ENCODE data around the gene CPLX3. TPM values are rescaled to one million over a fixed set of nuclear protein-coding genes. Genes with fewer than 3 reads are reported as not detected.

The CPLX3 gene
- total RNA-seq, 1 donor from 2014 or later, result not detected

DNA sequence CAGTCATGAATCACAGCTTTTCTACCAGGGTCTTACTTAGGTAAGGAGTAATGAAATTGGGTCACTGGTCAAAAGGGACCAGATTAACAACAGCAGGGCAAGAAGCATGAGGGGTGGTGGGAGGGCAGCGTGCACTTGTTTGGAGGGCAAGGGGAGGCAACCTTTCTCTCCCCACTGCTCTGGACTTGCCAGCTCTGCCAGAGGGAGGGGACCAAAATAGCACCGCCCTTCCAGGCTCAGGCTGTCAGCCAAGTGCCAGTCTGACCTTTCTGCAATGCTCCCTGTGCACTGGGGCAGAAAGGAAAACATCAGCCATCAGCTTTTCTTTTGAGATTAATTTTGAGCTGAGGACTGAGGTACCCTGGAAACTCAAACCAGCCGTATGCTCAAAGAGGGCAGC is 21.0 kb downstream of the CPLX3 start:
- Histone ChIP-seq H3K9me3 (no peaks in the 10 kb centered on the region), H3K27ac (no peak overlapping the region), H3K4me3 (no peak overlapping the region), H3K36me3 (peaks cover 58 to 59% of the 10 kb centered on the region in 2 donors), H3K27me3 (no peaks in the 10 kb centered on the region), H3K4me1 (peaks cover 0 to under 1% of the 10 kb centered on the region in 2 donors)
- no peak for DNase-seq (ENCODE audit: low spot score in 2 of 2)
- intact Hi-C loops (cut with DNase I), result no loop called here
- TF ChIP-seq, protein P1, sequence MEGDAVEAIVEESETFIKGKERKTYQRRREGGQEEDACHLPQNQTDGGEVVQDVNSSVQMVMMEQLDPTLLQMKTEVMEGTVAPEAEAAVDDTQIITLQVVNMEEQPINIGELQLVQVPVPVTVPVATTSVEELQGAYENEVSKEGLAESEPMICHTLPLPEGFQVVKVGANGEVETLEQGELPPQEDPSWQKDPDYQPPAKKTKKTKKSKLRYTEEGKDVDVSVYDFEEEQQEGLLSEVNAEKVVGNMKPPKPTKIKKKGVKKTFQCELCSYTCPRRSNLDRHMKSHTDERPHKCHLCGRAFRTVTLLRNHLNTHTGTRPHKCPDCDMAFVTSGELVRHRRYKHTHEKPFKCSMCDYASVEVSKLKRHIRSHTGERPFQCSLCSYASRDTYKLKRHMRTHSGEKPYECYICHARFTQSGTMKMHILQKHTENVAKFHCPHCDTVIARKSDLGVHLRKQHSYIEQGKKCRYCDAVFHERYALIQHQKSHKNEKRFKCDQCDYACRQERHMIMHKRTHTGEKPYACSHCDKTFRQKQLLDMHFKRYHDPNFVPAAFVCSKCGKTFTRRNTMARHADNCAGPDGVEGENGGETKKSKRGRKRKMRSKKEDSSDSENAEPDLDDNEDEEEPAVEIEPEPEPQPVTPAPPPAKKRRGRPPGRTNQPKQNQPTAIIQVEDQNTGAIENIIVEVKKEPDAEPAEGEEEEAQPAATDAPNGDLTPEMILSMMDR (IDR thresholded peaks at IDR 0.05), result no peak

DNA sequence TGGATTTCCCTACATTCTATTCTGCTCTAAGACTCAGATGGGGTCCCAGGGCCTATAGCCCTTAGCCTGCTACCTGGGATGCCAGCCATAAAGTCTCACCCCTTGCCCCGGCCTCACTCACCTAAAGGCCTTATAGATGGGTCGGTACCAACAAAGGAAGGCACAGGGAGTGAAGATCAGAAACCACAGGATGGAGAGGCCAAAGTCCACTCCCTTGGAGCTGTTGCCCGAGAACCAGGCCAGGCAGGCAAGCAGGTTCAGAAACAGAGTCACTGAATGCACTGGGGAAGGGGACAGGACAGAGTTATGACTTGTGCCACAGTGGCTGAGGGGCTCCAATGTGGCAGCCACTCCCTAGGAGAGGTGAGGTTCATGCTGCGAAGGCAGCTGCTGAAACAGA is 24.0 kb downstream of the CPLX3 start:
- Histone ChIP-seq H3K9me3 (no peaks in the 10 kb centered on the region), H3K27ac (no peak overlapping the region), H3K36me3 (peaks cover 64 to 78% of the 10 kb centered on the region in 2 donors), H3K4me3 (no peak overlapping the region), H3K27me3 (no peaks in the 10 kb centered on the region), H3K4me1 (no peaks in the 10 kb centered on the region)
- TF ChIP-seq, protein P1 (IDR thresholded peaks at IDR 0.05), result no peak
- DNase-seq (ENCODE audit: low spot score in 2 of 2), result no peak
- intact Hi-C loops (cut with DNase I), result no loop called here

DNA sequence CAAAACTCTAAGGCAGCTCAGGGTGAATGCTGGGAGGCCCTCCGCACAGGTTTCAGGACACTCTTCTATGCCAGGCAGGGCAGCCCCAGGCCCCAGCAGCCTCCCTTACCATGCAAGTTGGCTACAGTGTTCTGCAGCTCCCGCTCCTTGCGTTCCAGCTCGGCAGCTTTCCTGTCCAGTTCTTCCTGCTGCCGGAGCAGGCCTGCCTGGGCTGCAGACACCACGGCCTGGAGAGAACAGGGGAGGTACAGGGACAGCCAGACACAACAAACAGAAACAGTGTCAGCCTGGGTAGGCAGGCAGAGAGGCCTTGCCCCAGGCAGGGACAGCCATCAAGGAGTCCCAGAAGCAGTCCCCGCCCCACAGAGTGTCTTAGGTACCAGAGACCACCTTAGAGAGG is 25.5 kb downstream of the CPLX3 start:
- no peaks in the 10 kb centered on the region for H3K4me1 ChIP-seq
- H3K9me3 ChIP-seq, result no peaks in the 10 kb centered on the region
- intact Hi-C loops (cut with DNase I), result no loop called here
- H3K27me3 ChIP-seq, result no peaks in the 10 kb centered on the region
- H3K4me3 ChIP-seq, result no peak overlapping the region
- DNase-seq (ENCODE audit: low spot score in 2 of 2), result no peak
- H3K36me3 ChIP-seq, result peaks cover 65 to 74% of the 10 kb centered on the region in 2 donors
- TF ChIP-seq, protein P1 (IDR thresholded peaks at IDR 0.05), result no peak
- H3K27ac ChIP-seq, result no peak overlapping the region

DNA sequence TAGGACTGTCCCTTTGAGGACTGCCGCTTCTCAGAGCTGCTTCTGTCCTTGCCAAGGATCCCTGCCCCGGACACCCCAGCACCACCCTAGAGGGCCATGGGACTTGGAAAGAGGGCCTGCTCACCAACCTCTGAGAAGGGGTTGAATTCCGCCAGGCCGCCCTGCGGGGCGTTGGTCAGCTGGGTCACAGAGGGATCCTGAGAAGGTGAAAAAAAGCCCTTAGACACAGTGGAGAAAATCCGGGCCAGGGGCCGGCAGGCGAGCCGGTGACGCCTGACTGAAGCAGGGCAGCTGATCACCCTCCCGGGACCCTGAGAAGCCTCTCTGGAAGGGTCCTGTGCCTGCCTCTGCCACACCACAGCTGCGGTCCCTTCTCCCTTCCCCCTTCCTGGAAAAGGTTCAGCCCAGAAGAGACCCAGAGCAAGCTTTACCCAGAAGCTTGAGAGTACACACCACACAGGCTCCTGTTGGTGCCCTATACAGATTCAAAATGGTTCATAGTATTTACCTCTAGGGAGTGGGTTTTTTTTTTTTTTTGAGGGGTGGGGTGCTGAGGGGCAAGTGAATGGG is 28.1 kb downstream of the CPLX3 start:
- DNase-seq (ENCODE audit: low spot score in 2 of 2), result no peak
- H3K36me3 ChIP-seq, result peaks cover 47 to 49% of the 10 kb centered on the region in 2 donors
- TF ChIP-seq, protein P1 (IDR thresholded peaks at IDR 0.05), result no peak
- H3K9me3 ChIP-seq, result no peaks in the 10 kb centered on the region
- intact Hi-C loops (cut with DNase I), result no loop called here
- H3K27me3 ChIP-seq, result no peaks in the 10 kb centered on the region
- H3K4me3 ChIP-seq, result no peak overlapping the region
- no peak overlapping the region for H3K27ac ChIP-seq
- peaks cover 0 to 2% of the 10 kb centered on the region in 2 donors for H3K4me1 ChIP-seq

DNA sequence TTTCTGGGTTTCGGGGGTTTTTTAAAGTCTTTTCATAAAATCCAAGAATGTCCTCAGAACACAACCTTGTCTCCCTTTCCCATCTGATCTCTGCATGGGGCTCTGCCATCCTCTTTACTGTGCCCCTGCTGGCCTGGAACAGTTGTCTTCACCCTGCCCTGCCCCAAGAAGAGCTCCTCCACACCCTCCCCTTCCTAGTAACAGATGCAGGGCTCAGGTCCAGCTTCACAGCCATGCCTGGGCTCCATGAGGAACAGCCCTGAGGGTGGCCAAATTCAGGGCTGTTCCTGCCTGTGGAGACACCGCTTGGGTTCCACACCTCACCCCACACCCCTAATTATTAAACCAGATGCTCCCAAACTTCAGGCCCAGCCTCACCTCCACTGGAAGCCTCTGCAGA is 29.4 kb downstream of the CPLX3 start:
- TF ChIP-seq, protein P1 (IDR thresholded peaks at IDR 0.05), result no peak
- Histone ChIP-seq H3K27me3 (no peaks in the 10 kb centered on the region), H3K4me3 (no peak overlapping the region), H3K36me3 (peaks cover 34 to 36% of the 10 kb centered on the region in 2 donors), H3K27ac (no peak overlapping the region), H3K9me3 (no peaks in the 10 kb centered on the region), H3K4me1 (peaks cover 0 to 5% of the 10 kb centered on the region in 2 donors)
- intact Hi-C loops (cut with DNase I), result no loop called here
- no peak for DNase-seq (ENCODE audit: low spot score in 2 of 2)

DNA sequence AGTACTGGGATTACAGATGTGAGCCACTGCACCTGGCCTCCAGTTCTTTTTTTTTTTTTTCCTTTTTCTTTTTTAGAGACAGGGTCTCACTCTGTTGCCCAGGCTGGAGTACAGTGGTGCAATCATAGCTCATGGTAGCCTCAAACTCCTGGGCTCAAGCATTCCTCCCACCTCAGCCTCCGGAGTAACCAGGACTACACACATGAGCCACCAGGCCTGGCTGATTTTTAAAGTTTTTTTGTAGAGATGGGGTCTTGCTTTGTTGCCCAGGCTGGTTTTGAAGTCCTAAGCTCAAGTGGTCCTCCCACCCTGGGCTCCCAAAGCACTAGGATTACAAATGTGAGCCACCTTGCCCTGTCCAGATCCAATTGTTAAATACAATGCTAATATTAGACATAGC is 30.1 kb downstream of the CPLX3 start:
- Histone ChIP-seq H3K27ac (no peak overlapping the region), H3K27me3 (no peaks in the 10 kb centered on the region), H3K4me3 (no peak overlapping the region), H3K4me1 (peaks cover 0 to 5% of the 10 kb centered on the region in 2 donors), H3K36me3 (peaks cover 27 to 29% of the 10 kb centered on the region in 2 donors), H3K9me3 (no peaks in the 10 kb centered on the region)
- DNase-seq (ENCODE audit: low spot score in 2 of 2), result no peak
- intact Hi-C loops (cut with DNase I), result no loop called here
- TF ChIP-seq, protein P1 (IDR thresholded peaks at IDR 0.05), result no peak
